ENCODE results near the gene CFAP410. TPM values are rescaled to one million over a fixed set of nuclear protein-coding genes. Genes with fewer than 3 reads are reported as not detected.

CFAP410 gene
- total RNA-seq (2014; rRNA removed; shearing (Covaris generic)) (11.9 and 20.6 TPM in 2 replicates), total RNA-seq (2022) (15.0 and 15.1 TPM in 2 replicates), Bru-seq, nascent RNA (percentile 52 among the genes with signal in this experiment), BruChase-seq, experiment 1, labeled RNA remaining after a 6-hour chase (percentile 55 among the genes with signal in this experiment), BruChase-seq, experiment 2, labeled RNA remaining after a 2-hour chase (percentile 58 among the genes with signal in this experiment)
- long read RNA-seq, partial matches to known transcripts, result 4 of 11 reads
- long read RNA-seq, other reads (novel, unspliced or antisense), result 6 of 11 reads

GRCh38 chr21:44338971-44339910 lies at the start of gene CFAP410:
CFAP410 (minus strand) TSS chr21:44339390; CDS start chr21:44339194, 196 bp downstream.
- intact Hi-C loops (cut with micrococcal nuclease; ENCODE audit: unreplicated experiment), result loop anchor here (1.0 to 5.0 kb wide), 2 partner anchors 16 to 1303 kb away; partner anchors contain the start of gene PCBP3

GRCh38 chr21:44384968-44385367 lies 45.8 kb upstream of the CFAP410 start:
- ChIA-PET POLR2A (no interaction called here), CTCF (ENCODE audit: unreplicated experiment) (no interaction called here)
- H3K27ac ChIP-seq (ENCODE audit: low read depth, low read length, poor library complexity, severe bottlenecking), result no peak overlapping the region
- intact Hi-C loops (cut with micrococcal nuclease; ENCODE audit: unreplicated experiment), result no loop called here
- H3K9me3 ChIP-seq (ENCODE audit: low read length), result peaks cover 34% of the 10 kb centered on the region
- BruUV-seq (replicated peaks), result no TSS peak
- H3K4me1 ChIP-seq (ENCODE audit: insufficient read depth, low read length, poor library complexity, severe bottlenecking), result no peaks in the 10 kb centered on the region
- no peak overlapping the region for H3K4me2 ChIP-seq (ENCODE audit: low read length)
- H4K20me1 ChIP-seq (ENCODE audit: insufficient read depth, low read length), result no peaks in the 10 kb centered on the region
- TF ChIP-seq EZH2phosphoT487 (IDR thresholded peaks at IDR 0.05; ENCODE audit: borderline replicate concordance, low read depth, low read length) (no peak), CTCF (conservative IDR thresholded peaks at IDR 0.05; ENCODE audit: low read length) (no peak)
- H3K4me3 ChIP-seq (ENCODE audit: low read depth, low read length, poor library complexity, severe bottlenecking), result no peak overlapping the region
- no peaks in the 10 kb centered on the region for H3K36me3 ChIP-seq (ENCODE audit: insufficient read depth, low read length)
- no peaks in the 10 kb centered on the region for H3K9me2 ChIP-seq (ENCODE audit: insufficient read depth, low read length)
- H3K79me2 ChIP-seq (ENCODE audit: insufficient read depth, low read depth, low read length), result no peaks in the 10 kb centered on the region
- no peak for DNase-seq (ENCODE audit: low spot score)
- no peak overlapping the region for H2AFZ ChIP-seq (ENCODE audit: low read length)

More at GRCh38 chr21:44338971-44339910, at the start of gene CFAP410:
- Histone ChIP-seq H3K4me2 (ENCODE audit: low read length) (peak within 1 kb of the TSS; percentile 80), H4K20me1 (ENCODE audit: insufficient read depth, low read length) (no peaks in the 10 kb centered on the region), H3K9me3 (ENCODE audit: low read length) (no peaks in the 10 kb centered on the region), H3K36me3 (ENCODE audit: insufficient read depth, low read length) (no peaks in the 10 kb centered on the region; the same call in 1 of the 2 replicates), H3K4me3 (ENCODE audit: low read depth, low read length, poor library complexity, severe bottlenecking) (peak within 1 kb of the TSS; percentile 77), H3K79me2 (ENCODE audit: insufficient read depth, low read depth, low read length) (no peaks in the 10 kb centered on the region), H2AFZ (ENCODE audit: low read length) (peak within 1 kb of the TSS; percentile 29; the same call in 1 of the 2 replicates), H3K9me2 (ENCODE audit: insufficient read depth, low read length) (no peaks in the 10 kb centered on the region), H3K27ac (ENCODE audit: low read depth, low read length, poor library complexity, severe bottlenecking) (peak within 1 kb of the TSS; percentile 90), H3K4me1 (ENCODE audit: insufficient read depth, low read length, poor library complexity, severe bottlenecking) (peaks cover 14% of the 10 kb centered on the region)
- DNase-seq (ENCODE audit: low spot score), result peak; percentile 97
- ChIA-PET POLR2A (interaction anchor here (0.6 to 1.6 kb wide), 4 partner anchors 15 to 566 kb away, joined by 3 to 5 read pairs (median 3); no protein-coding TSS in a partner anchor), CTCF (ENCODE audit: unreplicated experiment) (no interaction called here)
- TF ChIP-seq EZH2phosphoT487 (IDR thresholded peaks at IDR 0.05; ENCODE audit: borderline replicate concordance, low read depth, low read length), result no peak
- TF ChIP-seq CTCF (conservative IDR thresholded peaks at IDR 0.05; ENCODE audit: low read length), result no peak
- TSS peak; percentile 96 for BruUV-seq (replicated peaks)

All from OCI-LY7 (cell line).